T-cell (primary cell): ENCODE measurements around the gene CCR7. TPM values are rescaled to one million over a fixed set of nuclear protein-coding genes. Genes with fewer than 3 reads are reported as not detected.

Source experiments
- ATAC-seq, 4 experiments: fragments of 200-7000 bp in 3 of 4; fragments of 150-1000 bp in 1 of 4; cut with Tn5 transposase; replicated peaks in 1 of 4; 1 replicate in 3 of 4; 2 replicates in 1 of 4; pipeline ENCODE4 v1.10.0; 2021; ENCODE audit warnings: moderate library complexity in 3 of 4, mild to moderate bottlenecking in 2 of 4, moderate number of reproducible peaks in 1 of 4
- CTCF ChIA-PET, 2 donors: fragments of 300-600 bp; sonication (Branson Sonifier 250); formaldehyde crosslinking; loops; one replicate each; lab custom pipeline; 2022; ENCODE audit warnings: antibody characterized with exemption in 2 of 2; lab: Charles Lee
- POLR2A ChIA-PET, 2 donors: fragments of 300-600 bp; sonication (Branson Sonifier 250); formaldehyde crosslinking; loops; one replicate each; lab custom pipeline; 2022; ENCODE audit warnings: antibody characterized with exemption in 2 of 2; lab: Charles Lee
- DNase-seq, 35 experiments: peaks; one replicate each; pipeline versions ENCODE4 v3.0.0 to v3.0.0-alpha.2; 2013 to 2023
- H3K27ac ChIP-seq: one replicate; pipeline ENCODE4 v1.5.1; 2013; ENCODE audit warnings: low read length
- H3K27me3 ChIP-seq, 2 experiments: replicated peaks in 1 of 2; 1 replicate in 1 of 2; 2 replicates in 1 of 2; pipeline versions ENCODE4 v1.6.1 to v1.7.0; 2013; ENCODE audit warnings: low read length in 1 of 2, mixed read lengths in 1 of 2; ENCODE audit not compliant: control insufficient read depth in 2 of 2, insufficient read depth in 2 of 2; ENCODE audit errors: extremely low read depth in 1 of 2
- H3K36me3 ChIP-seq, 2 donors: 1 replicate in 1 of 2; 2 replicates in 1 of 2; pipeline versions ENCODE4 v1.6.1 to v1.7.0; 2013; ENCODE audit warnings: low read length in 1 of 2; ENCODE audit not compliant: control insufficient read depth in 2 of 2, insufficient read depth in 1 of 2; ENCODE audit errors: extremely low read depth in 1 of 2
- H3K4me1 ChIP-seq, 2 experiments: 1 replicate in 1 of 2; 2 replicates in 1 of 2; pipeline versions ENCODE4 v1.6.1 to v1.7.0; 2013; ENCODE audit warnings: low read length in 2 of 2, mixed read lengths in 1 of 2; ENCODE audit not compliant: insufficient read depth in 2 of 2, control insufficient read depth in 1 of 2; ENCODE audit errors: extremely low read depth in 1 of 2
- H3K4me3 ChIP-seq, 2 donors: 1 replicate in 1 of 2; 2 replicates in 1 of 2; pipeline versions ENCODE4 v1.5.1 to v1.7.0; 2013; ENCODE audit warnings: mild to moderate bottlenecking in 2 of 2, low read length in 1 of 2, moderate library complexity in 1 of 2; ENCODE audit not compliant: control insufficient read depth in 1 of 2; ENCODE audit errors: extremely low read depth in 1 of 2
- H3K9me3 ChIP-seq: 2 replicates; pipeline ENCODE4 v1.7.0; 2013
- H3K27ac Mint-ChIP-seq, 2 donors: one replicate each; pipeline ENCODE4 v1.8.0; 2020 to 2021; ENCODE audit warnings: mild to moderate bottlenecking in 2 of 2, mixed read lengths in 2 of 2
- H3K27me3 Mint-ChIP-seq, 2 donors: one replicate each; pipeline ENCODE4 v1.8.0; 2021 to 2022; ENCODE audit warnings: mixed read lengths in 2 of 2
- H3K36me3 Mint-ChIP-seq: one replicate; pipeline ENCODE4 v1.8.0; 2021; ENCODE audit warnings: mixed read lengths
- H3K4me1 Mint-ChIP-seq, 3 donors: one replicate each; pipeline ENCODE4 v1.8.0; 2020 to 2022; ENCODE audit warnings: mixed read lengths in 3 of 3, mild to moderate bottlenecking in 1 of 3
- H3K4me3 Mint-ChIP-seq, 3 donors: one replicate each; pipeline ENCODE4 v1.8.0; 2020 to 2022; ENCODE audit warnings: mild to moderate bottlenecking in 3 of 3, mixed read lengths in 3 of 3, moderate library complexity in 3 of 3
- H3K9me3 Mint-ChIP-seq, 3 donors: one replicate each; pipeline ENCODE4 v1.8.0; 2020 to 2022; ENCODE audit warnings: mixed read lengths in 3 of 3
- WGBS: methylation state at CpG from one replicate; pipeline ENCODE4 v1.1.5; 2013; ENCODE audit warnings: missing lambda C conversion rate; ENCODE audit not compliant: insufficient coverage; 5-methylcytosine and 5-hydroxymethylcytosine counted together
- total RNA-seq, 35 experiments: library from RNA in 6 of 35; stranded (reverse) in 6 of 35; fragments of 120-200 nt in 1 of 35; gene quantifications; one replicate each; pipeline versions ENCODE4 v1.2.1 to v1.2.4 and lab custom pipeline; 2013 to 2026

Gene CCR7
- total RNA-seq, 5 donors from 2014 or later (not counting 1 experiment from before 2014, with no cell fraction given): 173 to 438 (median 340) TPM

DNA sequence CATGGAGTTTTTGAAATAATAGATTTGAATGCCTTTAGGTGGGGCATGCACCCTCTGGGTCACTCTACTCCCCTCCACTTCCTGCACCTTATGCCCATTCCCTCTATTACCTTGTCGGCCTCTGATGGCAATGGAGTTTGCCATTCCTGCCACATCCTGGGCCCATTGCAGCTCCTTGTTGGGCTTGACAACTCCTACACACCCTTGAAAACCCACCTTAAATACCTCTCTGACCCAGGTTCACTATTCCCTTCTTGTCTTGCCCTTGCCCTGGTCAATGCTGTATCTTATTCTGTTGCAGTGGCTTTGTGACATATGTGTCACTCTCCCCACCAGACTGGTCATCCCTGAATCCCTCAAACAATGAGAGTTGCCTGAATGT, 2.4 kb downstream of the CCR7 start:
- Mint-ChIP-seq H3K4me1 (peaks cover 67 to 93% (median 84%) of the 10 kb centered on the region in 3 donors), H3K4me3 (peak overlapping the region; percentile 91 to 99 (median 93)), H3K27ac (peak overlapping the region; percentile 95 to 100), H3K36me3 (peaks cover 61% of the 10 kb centered on the region), H3K9me3 (no peaks in the 10 kb centered on the region), H3K27me3 (no peaks in the 10 kb centered on the region)
- CTCF ChIA-PET: interaction anchor here (0.5 to 2.3 kb wide), 10 partner anchors 9 to 274 kb away, joined by 3 to 9 read pairs (median 3); partner anchors contain the start of gene TOP2A (in 1 of the 2)
- H3K4me1 ChIP-seq: peaks cover 30 to 89% of the 10 kb centered on the region in 2 experiments
- peaks cover 10 to 31% of the 10 kb centered on the region in 2 donors for H3K36me3 ChIP-seq
- POLR2A ChIA-PET: interaction anchor here (0.6 to 5.9 kb wide), 14 partner anchors 8 to 84 kb away, joined by 3 to 32 read pairs (median 4); partner anchors contain the start of gene SMARCE1 (in 1 of the 2)
- no peaks in the 10 kb centered on the region for H3K9me3 ChIP-seq
- no peaks in the 10 kb centered on the region for H3K27me3 ChIP-seq
- peak overlapping the region; percentile 89 for H3K27ac ChIP-seq
- DNase-seq: peak in 5 of 35 experiments; percentile 15 to 28 (median 24)
- WGBS: no CpG with 5 or more reads among the region's 1 CpG
- no peak for ATAC-seq
- H3K4me3 ChIP-seq: peak overlapping the region; percentile 75 to 97

DNA sequence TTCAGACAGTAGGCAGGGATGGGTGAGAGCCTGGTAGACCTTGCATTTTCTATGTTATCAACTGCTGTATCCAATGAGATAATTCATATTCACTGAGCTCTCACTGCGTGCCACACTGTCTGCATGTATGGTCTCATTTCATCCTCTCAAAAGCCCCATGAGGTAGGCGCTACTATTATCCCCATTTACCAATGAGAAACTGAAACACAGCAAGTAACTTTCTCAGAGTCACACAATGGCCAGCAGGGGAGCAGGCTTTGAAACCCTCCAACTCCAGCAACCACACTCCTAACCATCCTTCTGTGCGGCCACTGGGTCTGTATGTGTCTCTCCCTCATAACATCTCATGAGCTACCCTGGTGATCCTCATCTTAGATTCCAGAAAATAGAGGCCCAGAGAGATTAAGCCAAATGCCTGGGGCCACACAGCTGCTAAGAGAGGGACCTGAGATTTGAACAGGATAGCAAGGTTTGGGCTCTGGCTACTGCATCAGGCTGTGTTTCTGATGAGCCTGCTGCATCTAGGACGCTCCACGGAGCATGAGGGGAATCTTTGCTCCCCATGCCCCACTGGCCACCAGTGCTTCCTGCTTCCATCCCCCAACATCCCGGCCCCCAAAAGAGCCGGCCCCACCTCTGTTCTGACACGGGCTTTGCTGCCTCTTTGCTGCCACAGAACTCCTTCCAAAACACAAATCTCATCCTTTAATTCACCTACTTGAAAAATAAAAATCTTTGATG, 3.2 kb downstream of the CCR7 start:
- Mint-ChIP-seq H3K27ac (peak overlapping the region; percentile 95 to 100), H3K4me3 (peak overlapping the region; percentile 91 to 99 (median 93)), H3K9me3 (no peaks in the 10 kb centered on the region), H3K4me1 (peaks cover 67 to 94% (median 85%) of the 10 kb centered on the region in 3 donors), H3K36me3 (peaks cover 67% of the 10 kb centered on the region), H3K27me3 (no peaks in the 10 kb centered on the region)
- peak in 34 of 35 experiments; percentile 39 to 88 (median 68) for DNase-seq
- ChIA-PET CTCF (interaction anchor here (0.5 to 3.2 kb wide), 19 partner anchors 8 to 273 kb away, joined by 3 to 27 read pairs (median 4); partner anchors contain the start of gene TOP2A (in 1 of the 2)), POLR2A (interaction anchor here (0.5 to 5.9 kb wide), 21 partner anchors 13 to 337 kb away, joined by 3 to 32 read pairs (median 4); partner anchors contain the start of genes SMARCE1 (in 2 of the 2) and TOP2A (in 1 of the 2))
- Histone ChIP-seq H3K4me3 (peak overlapping the region; percentile 75 to 97), H3K4me1 (peaks cover 35 to 97% of the 10 kb centered on the region in 2 experiments), H3K27ac (peak overlapping the region; percentile 89), H3K36me3 (peaks cover 12 to 39% of the 10 kb centered on the region in 2 donors), H3K9me3 (no peaks in the 10 kb centered on the region), H3K27me3 (no peaks in the 10 kb centered on the region)
- peak; percentile 14 to 58 (median 29) for ATAC-seq
- WGBS: 6% methylated on average over 6 of the region's 8 CpGs

DNA sequence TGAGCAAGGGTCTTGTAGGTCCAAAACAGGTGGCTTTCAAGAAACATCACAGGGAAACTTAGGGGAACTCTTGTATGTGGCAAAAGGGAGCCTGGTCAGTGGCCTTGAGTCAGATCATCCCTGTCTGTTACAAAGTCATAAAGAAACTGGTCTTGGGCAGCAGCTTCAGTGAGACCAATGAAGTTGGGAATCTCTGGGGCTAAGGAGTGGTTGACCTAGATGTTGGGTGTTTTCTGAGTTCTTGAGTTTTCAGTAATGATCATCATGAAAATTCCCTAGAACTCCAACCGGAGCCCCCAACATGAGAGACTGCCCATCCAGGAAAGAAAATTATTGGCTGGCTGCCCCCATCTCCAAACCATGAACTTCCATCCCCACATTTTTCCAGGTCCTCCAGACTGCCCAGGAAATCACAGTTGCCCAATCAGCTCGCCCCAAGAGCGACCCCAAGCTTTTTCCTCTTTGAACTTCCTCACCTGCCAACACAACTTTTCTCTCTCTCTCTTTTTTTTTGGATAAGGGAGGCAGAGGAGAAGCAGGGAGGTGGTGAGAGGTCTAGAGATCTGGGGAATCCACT, 3.9 kb downstream of the CCR7 start:
- Mint-ChIP-seq H3K36me3 (peaks cover 73% of the 10 kb centered on the region), H3K27ac (peak overlapping the region; percentile 95 to 100), H3K4me3 (peak overlapping the region; percentile 91 to 99 (median 93)), H3K4me1 (peaks cover 70 to 94% (median 86%) of the 10 kb centered on the region in 3 donors), H3K27me3 (no peaks in the 10 kb centered on the region), H3K9me3 (no peaks in the 10 kb centered on the region)
- no peaks in the 10 kb centered on the region for H3K27me3 ChIP-seq
- H3K36me3 ChIP-seq: peaks cover 17 to 46% of the 10 kb centered on the region in 2 donors
- H3K4me3 ChIP-seq: peak overlapping the region; percentile 75 to 97
- CTCF ChIA-PET: interaction anchor here (0.5 to 3.3 kb wide), 24 partner anchors 8 to 160 kb away, joined by 3 to 54 read pairs (median 6); partner anchors contain the start of gene TOP2A (in 1 of the 2)
- ATAC-seq: no peak
- no CpG with 5 or more reads among the region's 3 CpGs for WGBS
- DNase-seq: peak in 2 of 35 experiments; percentile 12 to 16
- H3K4me1 ChIP-seq: peaks cover 36 to 97% of the 10 kb centered on the region in 2 experiments
- POLR2A ChIA-PET: interaction anchor here (0.6 to 5.9 kb wide), 23 partner anchors 12 to 144 kb away, joined by 3 to 32 read pairs (median 4); partner anchors contain the start of genes SMARCE1 (in 2 of the 2) and TOP2A (in 1 of the 2)
- peak overlapping the region; percentile 89 for H3K27ac ChIP-seq
- H3K9me3 ChIP-seq: no peaks in the 10 kb centered on the region

DNA sequence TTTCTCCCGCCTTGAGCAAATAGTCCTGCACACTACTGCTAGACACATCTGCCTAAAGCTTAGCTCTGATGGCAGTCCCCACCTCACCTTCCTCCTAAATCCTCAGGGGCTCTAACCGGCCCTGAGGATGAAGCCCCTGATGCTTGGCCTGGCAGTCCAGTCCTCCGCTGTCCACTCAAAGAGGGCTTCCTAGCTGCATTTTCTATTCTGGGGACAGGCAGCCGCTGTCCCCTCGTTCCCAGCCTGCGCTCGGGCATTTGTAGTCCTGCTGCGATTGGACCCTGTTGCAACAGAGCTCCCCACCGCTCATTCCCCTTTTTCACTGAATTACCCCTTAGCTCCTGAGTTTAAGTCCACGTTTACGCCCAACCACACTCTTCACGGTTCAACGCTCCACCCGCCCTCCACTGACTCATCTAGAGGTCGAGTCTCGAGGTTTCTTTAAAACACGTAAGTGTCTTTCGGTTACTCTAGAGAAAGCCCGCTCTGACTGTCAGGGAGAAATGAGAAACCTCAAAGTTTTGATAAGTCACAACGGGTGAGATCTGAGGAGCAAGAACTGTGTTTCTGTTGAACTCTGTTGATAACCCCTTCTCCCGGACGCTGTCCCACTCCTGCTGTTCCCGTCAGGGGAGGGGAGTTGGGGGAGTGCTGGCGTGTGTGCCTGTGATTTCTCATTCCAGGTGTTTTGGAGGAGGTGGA, 4.5 kb downstream of the CCR7 start:
- Histone ChIP-seq H3K4me1 (peaks cover 36 to 97% of the 10 kb centered on the region in 2 experiments), H3K27me3 (no peaks in the 10 kb centered on the region), H3K36me3 (peaks cover 17 to 51% of the 10 kb centered on the region in 2 donors), H3K27ac (peak overlapping the region; percentile 89), H3K9me3 (no peaks in the 10 kb centered on the region), H3K4me3 (peak overlapping the region; percentile 75 to 97)
- Mint-ChIP-seq H3K4me1 (peaks cover 71 to 94% (median 86%) of the 10 kb centered on the region in 3 donors), H3K36me3 (peaks cover 78% of the 10 kb centered on the region), H3K27ac (peak overlapping the region; percentile 95 to 100), H3K27me3 (no peaks in the 10 kb centered on the region), H3K9me3 (no peaks in the 10 kb centered on the region), H3K4me3 (peak overlapping the region; percentile 91 to 99 (median 93))
- POLR2A ChIA-PET: interaction anchor here (0.5 to 5.9 kb wide), 20 partner anchors 11 to 233 kb away, joined by 3 to 32 read pairs (median 4); partner anchors contain the start of gene SMARCE1 (in 1 of the 2)
- CTCF ChIA-PET: interaction anchor here (0.5 to 3.3 kb wide), 33 partner anchors 9 to 198 kb away, joined by 3 to 54 read pairs (median 4); partner anchors contain the start of gene TOP2A (in 2 of the 2)
- peak; percentile 35 to 62 (median 56) for ATAC-seq
- 4% methylated on average over 19 of the region's 24 CpGs for WGBS
- peak in 33 of 35 experiments; percentile 39 to 87 (median 68) for DNase-seq

DNA sequence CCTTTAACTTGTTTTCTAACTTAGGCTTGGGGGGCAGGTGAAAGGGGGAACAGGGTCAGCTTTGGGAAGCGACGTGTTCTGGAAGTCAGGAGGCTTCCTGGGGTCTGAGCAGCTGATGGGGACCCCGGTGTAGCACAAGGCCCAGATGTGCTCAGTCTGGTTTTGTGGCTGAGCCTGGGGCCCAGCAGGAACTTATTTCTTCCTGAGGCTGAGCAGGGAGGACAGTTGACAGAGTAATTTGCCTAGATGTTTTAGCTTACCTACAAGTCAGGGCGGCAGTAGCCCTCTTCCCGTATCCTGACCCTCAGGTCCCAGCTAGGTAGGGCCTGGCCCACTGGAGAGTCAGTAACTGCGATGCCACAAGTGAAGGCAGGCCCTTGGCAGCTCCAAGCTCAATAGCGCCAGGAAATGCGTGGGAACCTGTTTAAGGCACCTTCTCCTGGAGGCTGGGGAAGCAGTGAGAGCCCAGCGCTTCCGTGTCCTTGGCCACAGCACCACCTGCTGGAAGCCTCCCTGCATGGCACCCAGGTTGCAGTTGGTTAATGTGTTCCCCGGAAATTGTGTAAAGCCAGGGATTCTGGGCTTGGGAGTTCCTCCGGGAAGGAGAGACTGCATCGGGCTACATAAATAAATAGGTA, 5.2 kb downstream of the CCR7 start:
- Histone ChIP-seq H3K4me1 (peaks cover 37 to 97% of the 10 kb centered on the region in 2 experiments), H3K9me3 (no peaks in the 10 kb centered on the region), H3K27ac (peak overlapping the region; percentile 89), H3K36me3 (peaks cover 19 to 57% of the 10 kb centered on the region in 2 donors), H3K27me3 (no peaks in the 10 kb centered on the region), H3K4me3 (peak overlapping the region; percentile 75 to 97)
- Mint-ChIP-seq H3K9me3 (no peaks in the 10 kb centered on the region), H3K36me3 (peaks cover 82% of the 10 kb centered on the region), H3K4me3 (peak overlapping the region; percentile 91 to 99 (median 93)), H3K4me1 (peaks cover 74 to 94% (median 88%) of the 10 kb centered on the region in 3 donors), H3K27me3 (no peaks in the 10 kb centered on the region), H3K27ac (peak overlapping the region; percentile 95 to 100)
- CTCF ChIA-PET: interaction anchor here (0.6 to 3.3 kb wide), 35 partner anchors 8 to 213 kb away, joined by 3 to 54 read pairs (median 4); partner anchors contain the start of gene TOP2A (in 2 of the 2)
- 15% methylated on average over 10 of the region's 13 CpGs for WGBS
- ATAC-seq: peak; percentile 32 to 56 (median 44)
- POLR2A ChIA-PET: interaction anchor here (0.5 to 5.9 kb wide), 12 partner anchors 12 to 232 kb away, joined by 3 to 32 read pairs (median 4); no protein-coding TSS in a partner anchor
- DNase-seq: peak; percentile 54 to 90 (median 77)
